Measurements from ENCODE around the gene FIBCD1. TPM values are rescaled to one million over a fixed set of nuclear protein-coding genes. Genes with fewer than 3 reads are reported as not detected.

Gene FIBCD1, protein sequence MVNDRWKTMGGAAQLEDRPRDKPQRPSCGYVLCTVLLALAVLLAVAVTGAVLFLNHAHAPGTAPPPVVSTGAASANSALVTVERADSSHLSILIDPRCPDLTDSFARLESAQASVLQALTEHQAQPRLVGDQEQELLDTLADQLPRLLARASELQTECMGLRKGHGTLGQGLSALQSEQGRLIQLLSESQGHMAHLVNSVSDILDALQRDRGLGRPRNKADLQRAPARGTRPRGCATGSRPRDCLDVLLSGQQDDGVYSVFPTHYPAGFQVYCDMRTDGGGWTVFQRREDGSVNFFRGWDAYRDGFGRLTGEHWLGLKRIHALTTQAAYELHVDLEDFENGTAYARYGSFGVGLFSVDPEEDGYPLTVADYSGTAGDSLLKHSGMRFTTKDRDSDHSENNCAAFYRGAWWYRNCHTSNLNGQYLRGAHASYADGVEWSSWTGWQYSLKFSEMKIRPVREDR
- polyA plus RNA-seq (0.79 to 1.3 TPM (median 0.94 TPM) in 3 replicates), polyA minus RNA-seq (0.23 to 0.72 TPM (median 0.48 TPM) in 3 replicates)
- not detected for polyA plus RNA-seq (2011; ENCODE audit: low read depth)
- 0.72 and 1.8 TPM in 2 replicates for polyA plus RNA-seq (2011; cell fraction: cytosol; rRNA removed)
- polyA plus RNA-seq (2011; cell fraction: nucleus; rRNA removed): 2.0 and 3.2 TPM in 2 replicates
- 0.76 and 2.6 TPM in 2 replicates for polyA plus RNA-seq (2012; ENCODE audit: low replicate concordance)
- 2.9 TPM for polyA minus RNA-seq (2011; cell fraction: cytosol; rRNA and poly(A)+ RNA removed)
- 1.4 and 3.2 TPM in 2 replicates for polyA minus RNA-seq (2011; cell fraction: nucleus; rRNA and poly(A)+ RNA removed)

DNA sequence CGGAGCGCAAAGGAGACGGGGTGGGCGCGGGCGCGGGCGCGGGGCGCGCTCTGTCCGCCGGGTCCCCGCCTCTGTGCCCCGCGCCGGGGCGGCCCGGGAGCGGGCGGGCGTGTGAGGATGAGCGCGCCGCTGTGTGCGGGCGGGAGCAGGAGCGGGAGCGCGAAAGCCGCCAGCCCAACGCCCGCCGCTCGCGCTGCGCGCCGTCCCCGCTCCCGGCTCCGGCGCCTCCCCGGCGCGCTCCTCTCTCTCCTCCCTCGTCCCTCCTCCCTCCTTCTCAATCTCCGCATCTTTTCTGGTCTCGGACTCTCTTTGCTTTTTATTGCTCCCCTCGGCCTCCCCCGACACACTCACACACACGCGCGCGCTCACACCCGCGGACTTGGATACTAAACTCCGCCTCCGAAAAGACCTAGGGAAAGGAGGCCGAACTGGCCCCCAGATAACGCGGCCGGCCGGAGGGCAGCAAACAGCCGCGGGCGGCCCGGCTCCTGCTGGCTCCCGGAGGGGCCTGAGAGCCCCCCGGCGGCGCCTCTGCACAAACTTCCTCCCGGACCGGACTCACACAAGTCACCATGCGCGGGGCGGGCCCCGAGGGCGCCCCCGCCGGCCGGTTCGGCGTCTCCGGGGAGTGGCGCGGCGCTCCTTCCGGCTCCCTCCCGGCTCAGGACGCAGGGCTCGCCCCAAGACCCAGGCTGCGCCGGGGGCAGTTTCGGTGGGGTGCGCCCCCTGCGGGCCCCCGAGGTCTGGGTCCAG lies at the start of gene FIBCD1:
TSS of gene FIBCD1 (minus strand) at position 596 of the 753 bp plus-strand sequence. CDS start 640 bp downstream, outside the sequence.
- no peak for FAIRE-seq
- Histone ChIP-seq H3K4me2 (ENCODE audit: control insufficient read depth, extremely low read depth, insufficient read depth, low read depth, low read length) (peak within 1 kb of the TSS; percentile 85), H3K27ac (ENCODE audit: control insufficient read depth, insufficient read depth, low read length) (no peak within 1 kb of the TSS)

DNA sequence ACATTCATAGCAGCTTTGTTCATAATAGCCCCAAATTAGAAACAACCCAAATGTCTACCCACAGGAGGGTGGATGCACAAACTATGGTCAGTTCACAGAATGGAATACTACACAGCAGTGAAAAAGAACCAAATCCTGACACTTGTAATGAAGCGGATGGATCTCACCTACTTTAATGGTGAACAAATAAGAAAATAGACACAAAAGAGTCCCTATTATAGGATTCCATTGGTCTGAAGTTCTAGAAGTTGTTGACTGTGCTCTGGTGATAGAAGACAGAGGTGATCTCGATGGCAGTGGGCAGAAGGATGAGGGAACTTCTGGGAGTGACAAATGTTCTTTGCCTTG lies 49.3 kb upstream of the FIBCD1 start:
- DNase-seq (ENCODE audit: low read depth, low spot score) (no peak), FAIRE-seq (no peak)
- Histone ChIP-seq H2AFZ (ENCODE audit: control insufficient read depth, low read length) (no peak overlapping the region), H3K4me2 (ENCODE audit: control insufficient read depth, extremely low read depth, insufficient read depth, low read depth, low read length) (no peak overlapping the region), H3K79me2 (ENCODE audit: control insufficient read depth, insufficient read depth, low read length) (no peaks in the 10 kb centered on the region), H3K9ac (ENCODE audit: control insufficient read depth, extremely low read depth, insufficient read depth, low read length) (no peak overlapping the region), H3K4me1 (ENCODE audit: control insufficient read depth, extremely low read depth, insufficient read depth, low read length) (no peaks in the 10 kb centered on the region), H3K36me3 (ENCODE audit: control insufficient read depth in 2 of 2, extremely low read depth in 1 of 2, insufficient read depth in 2 of 2, low read length in 2 of 2) (no peaks in the 10 kb centered on the region), H3K27ac (ENCODE audit: control insufficient read depth, insufficient read depth, low read length) (no peak overlapping the region), H3K9me3 (ENCODE audit: control insufficient read depth, low read depth, low read length) (no peaks in the 10 kb centered on the region), H4K20me1 (ENCODE audit: control insufficient read depth, extremely low read depth, insufficient read depth, low read length) (no peaks in the 10 kb centered on the region), H3K27me3 (ENCODE audit: control insufficient read depth, extremely low read depth, insufficient read depth, low read length) (peaks cover 48% of the 10 kb centered on the region), H3K9me1 (ENCODE audit: control insufficient read depth, extremely low read depth, insufficient read depth, low read length) (no peaks in the 10 kb centered on the region), H3K4me3 (ENCODE audit: control insufficient read depth in 2 of 3, extremely low read depth in 1 of 3, insufficient read depth in 2 of 3, low read depth in 1 of 3, low read length in 3 of 3) (no peak overlapping the region)
- dilution Hi-C loops (cut with MboI; ENCODE audit: extremely low pct_ligation_motif_present, low sequenced_read_pairs): no loop called here
- TF ChIP-seq EZH2 (IDR thresholded peaks at IDR 0.05; ENCODE audit: low read length): no peak
- TF ChIP-seq, protein P1, sequence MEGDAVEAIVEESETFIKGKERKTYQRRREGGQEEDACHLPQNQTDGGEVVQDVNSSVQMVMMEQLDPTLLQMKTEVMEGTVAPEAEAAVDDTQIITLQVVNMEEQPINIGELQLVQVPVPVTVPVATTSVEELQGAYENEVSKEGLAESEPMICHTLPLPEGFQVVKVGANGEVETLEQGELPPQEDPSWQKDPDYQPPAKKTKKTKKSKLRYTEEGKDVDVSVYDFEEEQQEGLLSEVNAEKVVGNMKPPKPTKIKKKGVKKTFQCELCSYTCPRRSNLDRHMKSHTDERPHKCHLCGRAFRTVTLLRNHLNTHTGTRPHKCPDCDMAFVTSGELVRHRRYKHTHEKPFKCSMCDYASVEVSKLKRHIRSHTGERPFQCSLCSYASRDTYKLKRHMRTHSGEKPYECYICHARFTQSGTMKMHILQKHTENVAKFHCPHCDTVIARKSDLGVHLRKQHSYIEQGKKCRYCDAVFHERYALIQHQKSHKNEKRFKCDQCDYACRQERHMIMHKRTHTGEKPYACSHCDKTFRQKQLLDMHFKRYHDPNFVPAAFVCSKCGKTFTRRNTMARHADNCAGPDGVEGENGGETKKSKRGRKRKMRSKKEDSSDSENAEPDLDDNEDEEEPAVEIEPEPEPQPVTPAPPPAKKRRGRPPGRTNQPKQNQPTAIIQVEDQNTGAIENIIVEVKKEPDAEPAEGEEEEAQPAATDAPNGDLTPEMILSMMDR (optimal IDR thresholded peaks at IDR 0.05 in 1 of 3, IDR thresholded peaks at IDR 0.05 in 1 of 3, conservative IDR thresholded peaks at IDR 0.05 in 1 of 3; ENCODE audit: extremely low read depth in 1 of 3, insufficient read depth in 2 of 3, low read length in 3 of 3): no peak

More for the DNA sequence above, at the start of gene FIBCD1:
- TF ChIP-seq, protein P1 (optimal IDR thresholded peaks at IDR 0.05 in 1 of 3, IDR thresholded peaks at IDR 0.05 in 1 of 3, conservative IDR thresholded peaks at IDR 0.05 in 1 of 3; ENCODE audit: extremely low read depth in 1 of 3, insufficient read depth in 2 of 3, low read length in 3 of 3): peak in 1 of 3 experiments; percentile 24
- TF ChIP-seq EZH2 (IDR thresholded peaks at IDR 0.05; ENCODE audit: low read length): peak; percentile 46
- H3K79me2 ChIP-seq (ENCODE audit: control insufficient read depth, insufficient read depth, low read length): no peaks in the 10 kb centered on the region
- H3K9me1 ChIP-seq (ENCODE audit: control insufficient read depth, extremely low read depth, insufficient read depth, low read length): no peaks in the 10 kb centered on the region
- dilution Hi-C loops (cut with MboI; ENCODE audit: extremely low pct_ligation_motif_present, low sequenced_read_pairs): no loop called here
- DNase-seq (ENCODE audit: low read depth, low spot score): no peak
- no peaks in the 10 kb centered on the region for H3K36me3 ChIP-seq (ENCODE audit: control insufficient read depth in 2 of 2, extremely low read depth in 1 of 2, insufficient read depth in 2 of 2, low read length in 2 of 2)
- peaks cover 26% of the 10 kb centered on the region for H3K4me1 ChIP-seq (ENCODE audit: control insufficient read depth, extremely low read depth, insufficient read depth, low read length)
- peaks cover 54% of the 10 kb centered on the region for H3K27me3 ChIP-seq (ENCODE audit: control insufficient read depth, extremely low read depth, insufficient read depth, low read length)
- peak within 1 kb of the TSS; percentile 46 to 74 (median 71) for H3K4me3 ChIP-seq (ENCODE audit: control insufficient read depth in 2 of 3, extremely low read depth in 1 of 3, insufficient read depth in 2 of 3, low read depth in 1 of 3, low read length in 3 of 3)
- peak within 1 kb of the TSS; percentile 61 for H2AFZ ChIP-seq (ENCODE audit: control insufficient read depth, low read length)
- H4K20me1 ChIP-seq (ENCODE audit: control insufficient read depth, extremely low read depth, insufficient read depth, low read length): peaks cover 4% of the 10 kb centered on the region
- no peaks in the 10 kb centered on the region for H3K9me3 ChIP-seq (ENCODE audit: control insufficient read depth, low read depth, low read length)
- H3K9ac ChIP-seq (ENCODE audit: control insufficient read depth, extremely low read depth, insufficient read depth, low read length): peak within 1 kb of the TSS; percentile 44

Measured in keratinocyte (primary cell).